ENCODE measurements around the gene PELI1. TPM values are rescaled to one million over a fixed set of nuclear protein-coding genes. Genes with fewer than 3 reads are reported as not detected.
A peak's percentile ranks its signal among the peaks of the same experiment; 100 is the strongest.

The PELI1 gene
- total and polyA plus RNA-seq, 2 donors (not counting 1 experiment from before 2014, with no cell fraction given), result 5.9 to 7.7 TPM

DNA sequence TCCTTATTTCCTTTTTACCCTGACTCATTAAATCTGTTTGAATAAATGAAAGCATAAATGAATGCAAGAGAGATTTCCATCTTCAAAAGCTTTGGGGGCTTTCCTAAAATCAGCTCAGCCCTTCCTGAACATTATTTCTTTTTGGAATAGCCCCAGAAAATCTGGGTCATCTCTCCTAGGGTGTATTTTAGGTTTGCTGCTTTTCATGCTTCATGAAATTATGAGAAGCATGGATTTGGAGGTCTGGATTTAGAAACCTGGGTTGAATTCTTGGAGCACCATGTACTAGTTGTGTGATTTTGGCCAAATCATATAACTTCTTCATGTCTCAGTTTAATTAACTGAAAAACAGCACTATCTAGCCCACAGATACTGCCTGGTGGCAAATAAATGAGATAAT lies 24.0 kb upstream of the PELI1 start:
- Histone ChIP-seq H3K79me2 (ENCODE audit: control insufficient read depth, insufficient read depth, low read length) (no peaks in the 10 kb centered on the region), H3K9ac (ENCODE audit: insufficient read depth, low read length) (no peak overlapping the region), H2AFZ (ENCODE audit: low read length) (no peak overlapping the region), H4K20me1 (ENCODE audit: control insufficient read depth, extremely low read depth, insufficient read depth, low read length) (no peaks in the 10 kb centered on the region), H3K4me3 (replicated peaks in 1 of 4; ENCODE audit: control extremely low read depth in 1 of 4, insufficient read depth in 1 of 4, low read depth in 3 of 4, low read length in 4 of 4) (no peak overlapping the region), H3K27ac (ENCODE audit: insufficient read depth, low read length) (no peak overlapping the region), H3K9me3 (ENCODE audit: control insufficient read depth, insufficient read depth, low read depth, low read length) (no peaks in the 10 kb centered on the region), H3K36me3 (ENCODE audit: control insufficient read depth, insufficient read depth, low read length) (no peaks in the 10 kb centered on the region), H3K4me2 (ENCODE audit: extremely low read depth, insufficient read depth, low read length) (no peak overlapping the region), H3K27me3 (ENCODE audit: control insufficient read depth, insufficient read depth, low read length) (no peaks in the 10 kb centered on the region), H3K4me1 (ENCODE audit: control insufficient read depth, extremely low read depth, insufficient read depth, low read length) (no peaks in the 10 kb centered on the region)
- no peak for DNase-seq (ENCODE audit: low read depth in 2 of 2)
- no peak for TF ChIP-seq EZH2 (IDR thresholded peaks at IDR 0.05; ENCODE audit: low read length, missing control alignments)
- TF ChIP-seq, protein P1, sequence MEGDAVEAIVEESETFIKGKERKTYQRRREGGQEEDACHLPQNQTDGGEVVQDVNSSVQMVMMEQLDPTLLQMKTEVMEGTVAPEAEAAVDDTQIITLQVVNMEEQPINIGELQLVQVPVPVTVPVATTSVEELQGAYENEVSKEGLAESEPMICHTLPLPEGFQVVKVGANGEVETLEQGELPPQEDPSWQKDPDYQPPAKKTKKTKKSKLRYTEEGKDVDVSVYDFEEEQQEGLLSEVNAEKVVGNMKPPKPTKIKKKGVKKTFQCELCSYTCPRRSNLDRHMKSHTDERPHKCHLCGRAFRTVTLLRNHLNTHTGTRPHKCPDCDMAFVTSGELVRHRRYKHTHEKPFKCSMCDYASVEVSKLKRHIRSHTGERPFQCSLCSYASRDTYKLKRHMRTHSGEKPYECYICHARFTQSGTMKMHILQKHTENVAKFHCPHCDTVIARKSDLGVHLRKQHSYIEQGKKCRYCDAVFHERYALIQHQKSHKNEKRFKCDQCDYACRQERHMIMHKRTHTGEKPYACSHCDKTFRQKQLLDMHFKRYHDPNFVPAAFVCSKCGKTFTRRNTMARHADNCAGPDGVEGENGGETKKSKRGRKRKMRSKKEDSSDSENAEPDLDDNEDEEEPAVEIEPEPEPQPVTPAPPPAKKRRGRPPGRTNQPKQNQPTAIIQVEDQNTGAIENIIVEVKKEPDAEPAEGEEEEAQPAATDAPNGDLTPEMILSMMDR (conservative IDR thresholded peaks at IDR 0.05 in 1 of 2, IDR thresholded peaks at IDR 0.05 in 1 of 2; ENCODE audit: low read depth in 1 of 2, low read length in 2 of 2), result no peak

DNA sequence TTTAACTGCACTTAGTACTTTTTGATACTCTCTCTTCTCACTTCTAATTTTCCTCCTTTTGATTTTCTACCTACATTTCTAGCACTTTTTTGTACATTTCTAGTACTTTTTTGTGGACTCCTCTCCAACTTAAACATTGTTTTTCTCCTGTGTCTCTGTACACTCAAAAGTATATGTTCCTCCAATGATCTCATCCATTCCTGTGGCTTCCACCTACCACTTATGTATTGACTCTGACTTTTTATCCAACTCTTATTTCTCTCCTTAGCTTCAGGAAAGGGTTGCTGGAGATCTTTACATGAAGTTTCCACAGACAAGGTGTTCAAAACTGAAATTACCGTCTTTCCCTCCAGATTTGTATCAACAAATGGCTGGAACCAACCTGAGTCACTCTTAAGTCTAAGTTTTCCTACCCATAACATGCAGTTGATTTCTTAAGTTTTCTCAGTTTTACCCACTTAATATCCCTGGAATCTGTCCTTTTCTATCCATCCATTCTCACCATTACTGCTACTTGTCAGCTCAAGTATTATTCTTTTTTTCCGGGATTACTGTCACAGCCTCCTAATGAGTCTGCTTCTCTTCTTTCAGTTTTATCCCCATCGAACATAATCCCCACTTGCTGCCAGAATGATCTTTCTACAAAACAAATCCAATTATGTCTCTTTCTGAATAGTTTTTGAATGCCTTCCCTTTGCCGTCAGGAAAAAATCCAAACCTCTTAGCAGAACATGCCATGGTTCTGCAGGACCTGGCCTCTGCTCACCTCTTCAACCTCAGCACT lies 22.6 kb upstream of the PELI1 start:
- Histone ChIP-seq H3K9me3 (ENCODE audit: control insufficient read depth, insufficient read depth, low read depth, low read length) (no peaks in the 10 kb centered on the region), H3K4me3 (replicated peaks in 1 of 4; ENCODE audit: control extremely low read depth in 1 of 4, insufficient read depth in 1 of 4, low read depth in 3 of 4, low read length in 4 of 4) (no peak overlapping the region), H4K20me1 (ENCODE audit: control insufficient read depth, extremely low read depth, insufficient read depth, low read length) (no peaks in the 10 kb centered on the region), H3K9ac (ENCODE audit: insufficient read depth, low read length) (no peak overlapping the region), H2AFZ (ENCODE audit: low read length) (no peak overlapping the region), H3K4me1 (ENCODE audit: control insufficient read depth, extremely low read depth, insufficient read depth, low read length) (no peaks in the 10 kb centered on the region), H3K79me2 (ENCODE audit: control insufficient read depth, insufficient read depth, low read length) (no peaks in the 10 kb centered on the region), H3K27me3 (ENCODE audit: control insufficient read depth, insufficient read depth, low read length) (no peaks in the 10 kb centered on the region), H3K27ac (ENCODE audit: insufficient read depth, low read length) (no peak overlapping the region), H3K4me2 (ENCODE audit: extremely low read depth, insufficient read depth, low read length) (no peak overlapping the region), H3K36me3 (ENCODE audit: control insufficient read depth, insufficient read depth, low read length) (no peaks in the 10 kb centered on the region)
- TF ChIP-seq EZH2 (IDR thresholded peaks at IDR 0.05; ENCODE audit: low read length, missing control alignments), result no peak
- TF ChIP-seq, protein P1 (conservative IDR thresholded peaks at IDR 0.05 in 1 of 2, IDR thresholded peaks at IDR 0.05 in 1 of 2; ENCODE audit: low read depth in 1 of 2, low read length in 2 of 2), result no peak
- DNase-seq (ENCODE audit: low read depth in 2 of 2), result peak in 1 of 2 donors; percentile 42

DNA sequence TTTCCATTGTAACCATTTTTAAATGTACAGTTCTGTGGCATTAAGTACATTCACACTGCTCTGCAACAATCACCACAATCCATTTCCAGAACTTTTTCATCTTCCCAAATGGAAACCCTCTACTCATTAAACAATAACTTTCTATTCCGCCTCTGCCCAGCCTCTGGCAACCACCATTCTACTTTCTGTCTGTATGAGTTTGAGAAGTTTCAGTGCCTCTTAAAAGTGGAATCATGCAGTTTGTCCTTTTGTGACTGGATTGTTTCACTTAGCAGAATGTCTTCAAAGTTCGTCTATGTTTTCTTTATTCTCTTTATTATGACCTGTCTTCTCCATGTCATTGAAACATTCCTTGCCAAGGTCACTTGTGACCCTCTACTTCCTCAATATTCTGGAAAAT lies 22.0 kb upstream of the PELI1 start:
- Histone ChIP-seq H3K36me3 (ENCODE audit: control insufficient read depth, insufficient read depth, low read length) (no peaks in the 10 kb centered on the region), H4K20me1 (ENCODE audit: control insufficient read depth, extremely low read depth, insufficient read depth, low read length) (no peaks in the 10 kb centered on the region), H3K9me3 (ENCODE audit: control insufficient read depth, insufficient read depth, low read depth, low read length) (no peaks in the 10 kb centered on the region), H3K9ac (ENCODE audit: insufficient read depth, low read length) (no peak overlapping the region), H3K4me2 (ENCODE audit: extremely low read depth, insufficient read depth, low read length) (no peak overlapping the region), H2AFZ (ENCODE audit: low read length) (no peak overlapping the region), H3K27ac (ENCODE audit: insufficient read depth, low read length) (no peak overlapping the region), H3K4me1 (ENCODE audit: control insufficient read depth, extremely low read depth, insufficient read depth, low read length) (no peaks in the 10 kb centered on the region), H3K79me2 (ENCODE audit: control insufficient read depth, insufficient read depth, low read length) (no peaks in the 10 kb centered on the region), H3K4me3 (replicated peaks in 1 of 4; ENCODE audit: control extremely low read depth in 1 of 4, insufficient read depth in 1 of 4, low read depth in 3 of 4, low read length in 4 of 4) (no peak overlapping the region), H3K27me3 (ENCODE audit: control insufficient read depth, insufficient read depth, low read length) (no peaks in the 10 kb centered on the region)
- TF ChIP-seq EZH2 (IDR thresholded peaks at IDR 0.05; ENCODE audit: low read length, missing control alignments), result no peak
- TF ChIP-seq, protein P1 (conservative IDR thresholded peaks at IDR 0.05 in 1 of 2, IDR thresholded peaks at IDR 0.05 in 1 of 2; ENCODE audit: low read depth in 1 of 2, low read length in 2 of 2), result no peak
- DNase-seq (ENCODE audit: low read depth in 2 of 2), result no peak

Measured in fibroblast of lung (primary cell).